Ovary (tissue), 3 donors: ENCODE results near the gene CDSN.

Source experiments
- CTCF ChIP-seq, 3 donors: fragments of 450-650 bp in 2 of 3; fragments of 200-600 bp in 1 of 3; IDR thresholded peaks; one replicate each; pipeline versions ENCODE4 v1.5.1 to v1.8.0; 2016 to 2022; ENCODE audit warnings: antibody characterized with exemption in 3 of 3, mild to moderate bottlenecking in 1 of 3
- EP300 ChIP-seq: sonication (generic); formaldehyde crosslinking; IDR thresholded peaks from one replicate; pipeline ENCODE4 v1.6.1; 2017; ENCODE audit warnings: antibody characterized with exemption
- donor health status: DM: no; HTN: no; CAD: no.

GRCh38 chr6:31103136-31103535 lies 17.1 kb downstream of the CDSN start:
- TF ChIP-seq CTCF (IDR thresholded peaks at IDR 0.05): no peak
- TF ChIP-seq EP300: no peak
